Liver (tissue), 3 donors: Measurements from ENCODE around the gene RTN3.
"Not testable (repeated sequence)": the region's sequence is repeated elsewhere in the genome, so short reads cannot be mapped to it uniquely, and the experiment has no call there.

ENCODE experiments used
- FOXA2 ChIP-seq: IDR thresholded peaks from 2 replicates; pipeline ENCODE4 v1.6.1; 2016; ENCODE audit warnings: antibody characterized with exemption
- HNF4A ChIP-seq, 2 donors: conservative IDR thresholded peaks; 2 replicates each; pipeline ENCODE4 v1.6.1; 2016; ENCODE audit warnings: antibody characterized with exemption in 2 of 2, mild to moderate bottlenecking in 2 of 2
- MAX ChIP-seq: IDR thresholded peaks from 2 replicates; pipeline ENCODE4 v1.6.1; 2016; ENCODE audit warnings: antibody characterized with exemption
- RAD21 ChIP-seq, 2 donors: IDR thresholded peaks; 2 replicates each; pipeline ENCODE4 v1.6.1; 2016; ENCODE audit warnings: antibody characterized with exemption in 2 of 2, mild to moderate bottlenecking in 2 of 2
- REST ChIP-seq: IDR thresholded peaks from 2 replicates; pipeline ENCODE4 v1.6.1; 2016; ENCODE audit warnings: antibody characterized with exemption, mild to moderate bottlenecking
- SP1 ChIP-seq: IDR thresholded peaks from 2 replicates; pipeline ENCODE4 v1.6.1; 2018; ENCODE audit warnings: antibody characterized with exemption, mild to moderate bottlenecking
- TF ChIP-seq, protein P1 (sequence below): fragments of 150-350 bp; IDR thresholded peaks from 2 replicates; pipeline ENCODE4 v1.5.1; 2017; ENCODE audit warnings: improper control_type of control experiment, low read depth, low read length; ENCODE audit not compliant: missing input control
- donor health status: healthy.
- donor health status: healthy.

- TF ChIP-seq, protein P1, sequence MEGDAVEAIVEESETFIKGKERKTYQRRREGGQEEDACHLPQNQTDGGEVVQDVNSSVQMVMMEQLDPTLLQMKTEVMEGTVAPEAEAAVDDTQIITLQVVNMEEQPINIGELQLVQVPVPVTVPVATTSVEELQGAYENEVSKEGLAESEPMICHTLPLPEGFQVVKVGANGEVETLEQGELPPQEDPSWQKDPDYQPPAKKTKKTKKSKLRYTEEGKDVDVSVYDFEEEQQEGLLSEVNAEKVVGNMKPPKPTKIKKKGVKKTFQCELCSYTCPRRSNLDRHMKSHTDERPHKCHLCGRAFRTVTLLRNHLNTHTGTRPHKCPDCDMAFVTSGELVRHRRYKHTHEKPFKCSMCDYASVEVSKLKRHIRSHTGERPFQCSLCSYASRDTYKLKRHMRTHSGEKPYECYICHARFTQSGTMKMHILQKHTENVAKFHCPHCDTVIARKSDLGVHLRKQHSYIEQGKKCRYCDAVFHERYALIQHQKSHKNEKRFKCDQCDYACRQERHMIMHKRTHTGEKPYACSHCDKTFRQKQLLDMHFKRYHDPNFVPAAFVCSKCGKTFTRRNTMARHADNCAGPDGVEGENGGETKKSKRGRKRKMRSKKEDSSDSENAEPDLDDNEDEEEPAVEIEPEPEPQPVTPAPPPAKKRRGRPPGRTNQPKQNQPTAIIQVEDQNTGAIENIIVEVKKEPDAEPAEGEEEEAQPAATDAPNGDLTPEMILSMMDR: not testable (repeated sequence)
- not testable (repeated sequence) for TF ChIP-seq SP1; REST; MAX; HNF4A (conservative IDR thresholded peaks at IDR 0.05); FOXA2; RAD21 (IDR thresholded peaks at IDR 0.05)
Measured at GRCh38 chr11:63638436-63638835, 42.9 kb upstream of the RTN3 start.
